ENCODE data around the gene CMTM4. TPM values are rescaled to one million over a fixed set of nuclear protein-coding genes. Genes with fewer than 3 reads are reported as not detected.

The CMTM4 gene
- total and polyA plus RNA-seq, 2 of the 4 experiments (the other 2 are of a cell fraction): 9.0 to 14.5 TPM

GRCh38 chr16:66706506-66706880 lies 9.9 kb upstream of the CMTM4 start:
- Histone ChIP-seq H3K18ac (ENCODE audit: low read depth, low read length) (peak overlapping the region; percentile 10; the same call in 1 of the 2 replicates), H4K8ac (ENCODE audit: low read depth in 2 of 2, low read length in 2 of 2) (peak overlapping the region in 1 of 2 experiments; percentile 63; a peak in 1 of 4 replicates), H3K79me1 (ENCODE audit: low read depth in 1 of 2, low read length in 2 of 2) (no peaks in the 10 kb centered on the region), H2BK5ac (ENCODE audit: low read depth, low read length, poor library complexity, severe bottlenecking) (no peak overlapping the region), H2BK15ac (ENCODE audit: low read depth, low read length) (no peak overlapping the region), H3K4me2 (ENCODE audit: low read depth, low read length) (no peak overlapping the region), H4K5ac (ENCODE audit: low read depth, low read length) (peak overlapping the region; percentile 15; the same call in 1 of the 2 replicates), H3K14ac (replicated peaks; ENCODE audit: low read depth, low read length) (peak overlapping the region; percentile 55), H3K4ac (ENCODE audit: low read depth, low read length) (peak overlapping the region; percentile 60), H3K9me3 (ENCODE audit: control insufficient read depth, insufficient read depth, low read length) (no peaks in the 10 kb centered on the region), H2AFZ (replicated peaks; ENCODE audit: low read length, poor library complexity) (peak overlapping the region; percentile 66), H3K27me3 (ENCODE audit: control insufficient read depth, insufficient read depth, low read length) (no peaks in the 10 kb centered on the region), H3K4me3 (ENCODE audit: insufficient read depth, low read depth, low read length) (no peak overlapping the region), H3K56ac (ENCODE audit: extremely low read depth, insufficient read depth, low read length) (no peak overlapping the region), H3K4me1 (ENCODE audit: control insufficient read depth, insufficient read depth, low read length) (peaks cover 4% of the 10 kb centered on the region), H3K23ac (ENCODE audit: low read depth, low read length) (no peak overlapping the region; the same call in 1 of the 2 replicates), H3K36me3 (ENCODE audit: control insufficient read depth, insufficient read depth, low read length) (no peaks in the 10 kb centered on the region), H4K20me1 (ENCODE audit: insufficient read depth, low read length) (no peaks in the 10 kb centered on the region), H2AK9ac (replicated peaks; ENCODE audit: low read depth, low read length, poor library complexity) (peak overlapping the region; percentile 3), H2BK120ac (ENCODE audit: low read depth, low read length) (peak overlapping the region; percentile 41; the same call in 1 of the 2 replicates), H4K91ac (ENCODE audit: insufficient read depth, low read depth, low read length) (peak overlapping the region; percentile 23), H3K27ac (ENCODE audit: insufficient read depth, low read length) (no peak overlapping the region), H2BK20ac (ENCODE audit: low read depth, low read length) (peak overlapping the region; percentile 26; the same call in 1 of the 2 replicates), H3K9me1 (ENCODE audit: insufficient read depth, low read length) (0 out of 2 replicates have a peak, but pooled peaks cover 4% of the 10 kb centered on the region), H2AK5ac (ENCODE audit: low read depth, low read length) (peak overlapping the region; percentile 20; the same call in 1 of the 2 replicates), H3K9ac (ENCODE audit: low read depth, low read length) (no peak overlapping the region)
- no TSS peak for BruUV-seq (replicated peaks)
- DNase-seq: no peak
- ChIA-PET CTCF (no interaction called here), POLR2A (ENCODE audit: unreplicated experiment) (no interaction called here)
- no peak for ATAC-seq (ENCODE audit: low read depth)
- in situ Hi-C loops (cut with MboI; ENCODE audit: low sequenced_read_pairs): no loop called here
- intact Hi-C loops (cut with micrococcal nuclease): no loop called here
- dilution Hi-C loops (cut with HindIII; ENCODE audit: low sequenced_read_pairs, unreplicated experiment): no loop called here
- no peak for TF ChIP-seq CHD1 (IDR thresholded peaks at IDR 0.05; ENCODE audit: low read depth, low read length)
- TF ChIP-seq RCOR1 (IDR thresholded peaks at IDR 0.05; ENCODE audit: insufficient replicate concordance, low read length): no peak
- TF ChIP-seq ELK1 (IDR thresholded peaks at IDR 0.05; ENCODE audit: borderline replicate concordance, low read depth, low read length): no peak
- TF ChIP-seq NFE2L2 (IDR thresholded peaks at IDR 0.05; ENCODE audit: low read depth, low read length): no peak
- TF ChIP-seq SMC3 (IDR thresholded peaks at IDR 0.05; ENCODE audit: low read depth, low read length): no peak
- 69% methylated on average over 4 of the region's 8 CpGs; no CpG with 5 or more reads in 1 of the 2 experiments for WGBS, 2 experiments (ENCODE audit: extremely low coverage in 2 of 2, insufficient read length in 1 of 2)

Data from IMR-90 (cell line).